Ectodermal cell (in vitro differentiated cells): Measurements from ENCODE around the gene FHIT.

Experiments used
- H3K27ac ChIP-seq: 2 replicates; pipeline ENCODE4 v1.7.0; 2013; ENCODE audit warnings: mild to moderate bottlenecking, low read depth, low read length; ENCODE audit not compliant: insufficient read depth, poor library complexity, severe bottlenecking
- H3K27me3 ChIP-seq: 2 replicates; pipeline ENCODE4 v1.7.0; 2013; ENCODE audit warnings: mild to moderate bottlenecking, low read length; ENCODE audit not compliant: insufficient read depth, control insufficient read depth, poor library complexity, severe bottlenecking
- H3K36me3 ChIP-seq: one replicate; pipeline ENCODE4 v1.7.0; 2013; ENCODE audit warnings: low read length; ENCODE audit not compliant: control insufficient read depth, insufficient read depth
- H3K4me1 ChIP-seq: one replicate; pipeline ENCODE4 v1.7.0; 2013; ENCODE audit warnings: low read length; ENCODE audit not compliant: control insufficient read depth, insufficient read depth
- H3K4me3 ChIP-seq: 2 replicates; pipeline ENCODE4 v1.7.0; 2013; ENCODE audit warnings: low read depth, low read length, control low read depth; ENCODE audit not compliant: insufficient read depth
- H3K9me3 ChIP-seq: 2 replicates; pipeline ENCODE4 v1.7.0; 2013; ENCODE audit warnings: mild to moderate bottlenecking, low read length, moderate library complexity; ENCODE audit not compliant: control insufficient read depth
- WGBS, 2 experiments: methylation state at CpG; one replicate each; pipeline ENCODE4 v1.1.7; 2013; ENCODE audit warnings: missing lambda C conversion rate in 2 of 2; 5-methylcytosine and 5-hydroxymethylcytosine counted together

The FHIT gene

GRCh38 chr3:60086811-60087210 is 1164.4 kb downstream of the FHIT start:
- no peaks in the 10 kb centered on the region for H3K27me3 ChIP-seq
- 91 to 92% methylated on average over 2 of the region's 2 CpGs for WGBS, 2 experiments
- no peaks in the 10 kb centered on the region for H3K9me3 ChIP-seq

DNA sequence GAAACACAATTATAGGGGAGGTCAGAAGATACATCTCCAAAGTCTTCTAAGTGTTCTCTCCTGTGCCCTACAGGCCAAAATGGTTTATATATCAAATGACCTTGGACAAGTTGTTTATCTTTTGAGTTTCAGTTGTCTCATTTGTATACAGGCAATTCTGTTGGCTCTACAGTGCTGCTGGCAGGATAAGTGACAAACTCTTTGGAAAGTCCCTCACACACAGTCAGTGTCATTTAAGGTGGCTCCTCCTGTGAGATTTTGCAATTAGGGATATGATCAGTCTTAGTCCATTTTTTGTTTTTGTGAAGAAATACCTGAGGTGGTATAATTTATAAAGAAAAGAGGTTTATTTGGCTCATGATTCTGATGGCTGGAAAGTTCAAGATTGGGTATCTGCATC is 1165.6 kb downstream of the FHIT start:
- Histone ChIP-seq H3K4me1 (peaks cover 2% of the 10 kb centered on the region), H3K27ac (no peak overlapping the region), H3K9me3 (no peaks in the 10 kb centered on the region), H3K36me3 (no peaks in the 10 kb centered on the region), H3K4me3 (no peak overlapping the region), H3K27me3 (no peaks in the 10 kb centered on the region)

More at GRCh38 chr3:60086811-60087210, 1164.4 kb downstream of the FHIT start:
- H3K36me3 ChIP-seq, result no peaks in the 10 kb centered on the region
- H3K27ac ChIP-seq, result no peak overlapping the region
- H3K4me3 ChIP-seq, result no peak overlapping the region
- peaks cover 2% of the 10 kb centered on the region for H3K4me1 ChIP-seq

- Histone ChIP-seq H3K36me3 (no peaks in the 10 kb centered on the region), H3K27me3 (no peaks in the 10 kb centered on the region), H3K9me3 (no peaks in the 10 kb centered on the region), H3K27ac (no peak overlapping the region), H3K4me3 (no peak overlapping the region), H3K4me1 (no peaks in the 10 kb centered on the region)
- WGBS, 2 experiments, result 97 to 99% methylated on average over 4 to 5 of the region's 5 CpGs
Measured at GRCh38 chr3:60081381-60082095, 1169.7 kb downstream of the FHIT start.

DNA sequence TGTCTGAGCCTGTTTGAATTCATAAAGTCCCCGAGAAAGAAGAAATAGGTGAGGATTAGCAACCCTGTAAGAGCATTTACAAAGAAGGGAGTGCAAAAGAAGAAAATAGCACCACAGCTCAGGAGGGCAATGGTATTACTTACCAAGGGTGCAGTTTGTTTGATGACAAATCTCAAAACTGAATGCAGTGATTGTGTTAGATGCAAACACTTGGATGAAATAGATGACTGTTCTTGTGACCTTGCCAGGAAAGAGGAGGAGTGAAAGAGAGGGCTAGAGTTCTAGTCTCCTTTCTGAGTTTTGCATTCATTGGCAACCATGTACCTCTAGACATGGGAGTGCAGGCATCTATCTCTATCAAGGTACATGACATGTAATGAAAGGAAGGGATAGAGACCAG is 1170.6 kb downstream of the FHIT start:
- no peaks in the 10 kb centered on the region for H3K4me1 ChIP-seq
- no peaks in the 10 kb centered on the region for H3K36me3 ChIP-seq
- H3K27ac ChIP-seq, result no peak overlapping the region
- no peak overlapping the region for H3K4me3 ChIP-seq
- WGBS, 2 experiments, result 92 to 93% methylated on average over 1 of the region's 1 CpG
- no peaks in the 10 kb centered on the region for H3K9me3 ChIP-seq
- no peaks in the 10 kb centered on the region for H3K27me3 ChIP-seq

- Histone ChIP-seq H3K4me1 (no peaks in the 10 kb centered on the region), H3K27ac (no peak overlapping the region), H3K36me3 (no peaks in the 10 kb centered on the region), H3K4me3 (no peak overlapping the region), H3K9me3 (no peaks in the 10 kb centered on the region), H3K27me3 (no peaks in the 10 kb centered on the region)
- 62 to 71% methylated on average over 4 to 5 of the region's 5 CpGs for WGBS, 2 experiments
Measured at GRCh38 chr3:60079076-60079475, 1172.2 kb downstream of the FHIT start.

GRCh38 chr3:60076331-60076730 is 1174.9 kb downstream of the FHIT start:
- Histone ChIP-seq H3K4me1 (no peaks in the 10 kb centered on the region), H3K9me3 (no peaks in the 10 kb centered on the region), H3K4me3 (no peak overlapping the region), H3K27me3 (no peaks in the 10 kb centered on the region), H3K27ac (no peak overlapping the region), H3K36me3 (no peaks in the 10 kb centered on the region)
- 75 to 91% methylated on average over 1 of the region's 1 CpG for WGBS, 2 experiments

GRCh38 chr3:60073942-60074341 is 1177.3 kb downstream of the FHIT start:
- H3K27ac ChIP-seq, result no peak overlapping the region
- no peaks in the 10 kb centered on the region for H3K27me3 ChIP-seq
- no peaks in the 10 kb centered on the region for H3K36me3 ChIP-seq
- no peak overlapping the region for H3K4me3 ChIP-seq
- H3K9me3 ChIP-seq, result no peaks in the 10 kb centered on the region
- H3K4me1 ChIP-seq, result no peaks in the 10 kb centered on the region

DNA sequence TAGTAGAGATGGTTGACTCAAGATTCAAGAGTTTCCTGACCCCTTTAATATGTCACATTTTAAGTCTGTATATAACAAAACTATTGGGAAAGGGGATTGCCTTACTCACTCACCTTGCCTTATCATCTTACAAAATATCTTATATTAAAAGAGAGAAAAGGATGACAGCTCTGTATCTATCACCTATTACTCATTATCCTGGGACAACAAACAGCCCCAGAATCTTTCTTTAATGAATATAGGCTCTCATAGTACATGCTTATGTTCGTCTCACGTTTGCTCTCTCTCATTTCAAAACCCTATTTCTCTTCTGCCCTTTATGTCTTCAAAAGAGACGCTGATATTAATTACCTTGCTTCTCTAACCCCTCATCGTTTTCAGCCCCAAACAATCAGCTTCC is 1178.0 kb downstream of the FHIT start:
- Histone ChIP-seq H3K27ac (no peak overlapping the region), H3K36me3 (no peaks in the 10 kb centered on the region), H3K9me3 (no peaks in the 10 kb centered on the region), H3K27me3 (no peaks in the 10 kb centered on the region), H3K4me3 (no peak overlapping the region), H3K4me1 (no peaks in the 10 kb centered on the region)
- 91 to 96% methylated on average over 4 of the region's 4 CpGs for WGBS, 2 experiments

DNA sequence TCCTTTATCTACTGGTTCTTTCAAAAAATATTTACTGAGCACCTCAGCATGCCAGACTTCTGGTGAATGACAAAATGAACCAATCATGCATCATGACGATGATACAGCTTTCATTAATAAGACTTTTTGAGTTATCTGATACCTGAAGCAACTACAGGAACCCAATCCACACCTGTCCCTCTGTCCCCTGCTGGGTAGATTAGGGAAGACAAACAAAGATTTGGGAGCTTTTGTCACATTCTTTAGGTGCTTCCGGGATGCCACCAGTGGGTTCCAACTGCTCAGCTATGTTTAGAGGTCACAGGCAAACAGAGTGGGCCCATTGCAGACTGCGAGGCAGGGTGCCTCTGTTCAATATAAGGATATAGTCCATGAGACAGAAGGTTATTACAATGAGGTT is 1180.9 kb downstream of the FHIT start:
- Histone ChIP-seq H3K27ac (no peak overlapping the region), H3K36me3 (no peaks in the 10 kb centered on the region), H3K27me3 (no peaks in the 10 kb centered on the region), H3K4me1 (no peaks in the 10 kb centered on the region), H3K4me3 (no peak overlapping the region), H3K9me3 (no peaks in the 10 kb centered on the region)
- WGBS, 2 experiments, result 86 to 91% methylated on average over 3 of the region's 3 CpGs

DNA sequence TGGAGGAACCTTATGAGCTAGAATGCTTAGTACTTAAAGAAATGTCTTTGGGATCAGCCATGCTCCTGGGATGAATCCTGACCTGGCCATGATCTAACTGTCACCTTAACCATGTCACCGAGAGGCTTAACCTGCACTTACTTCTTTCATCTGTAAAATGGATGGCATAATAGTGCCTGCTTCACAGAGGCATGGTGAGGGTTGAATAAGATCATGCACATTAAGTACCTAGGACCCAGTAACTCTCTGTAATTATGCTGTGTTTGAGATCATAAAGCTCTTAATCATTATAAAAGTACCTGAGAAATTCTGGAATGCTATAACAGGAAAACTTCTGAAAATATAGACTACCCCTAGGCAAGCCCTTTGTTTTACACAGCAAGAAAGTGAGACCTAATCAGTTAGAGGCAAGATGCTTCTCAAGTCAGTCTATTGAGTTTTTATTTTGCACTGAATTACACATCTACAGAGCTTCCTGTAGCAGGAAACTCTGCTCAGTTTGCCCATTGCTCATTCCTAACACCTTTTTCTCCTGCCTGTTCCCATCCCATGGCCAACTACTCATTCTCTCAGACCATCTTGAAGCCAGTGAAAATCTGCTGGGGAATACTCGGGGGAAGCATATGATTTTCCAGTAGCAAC is 1185.9 kb downstream of the FHIT start:
- H3K9me3 ChIP-seq, result no peaks in the 10 kb centered on the region
- no peak overlapping the region for H3K4me3 ChIP-seq
- no peaks in the 10 kb centered on the region for H3K27me3 ChIP-seq
- WGBS, 2 experiments, result 89 to 99% methylated on average over 2 of the region's 2 CpGs
- H3K27ac ChIP-seq, result no peak overlapping the region
- no peaks in the 10 kb centered on the region for H3K36me3 ChIP-seq
- H3K4me1 ChIP-seq, result no peaks in the 10 kb centered on the region
